Right lobe of liver (tissue), 6 donors: Measurements from ENCODE around the gene HDGFL1. TPM values are rescaled to one million over a fixed set of nuclear protein-coding genes. Genes with fewer than 3 reads are reported as not detected.

Experiments used
- ATAC-seq, 4 donors: fragments of 200-7000 bp; cut with Tn5 transposase; one replicate each; pipeline ENCODE4 v1.9.1; 2020; ENCODE audit warnings: mild to moderate bottlenecking in 4 of 4, moderate library complexity in 4 of 4
- DNase-seq, 3 donors: peaks; one replicate each; pipeline ENCODE4 v3.0.0-alpha.2; 2020
- H3K27ac ChIP-seq, 3 donors: fragments of 200-600 bp; one replicate each; pipeline ENCODE4 v1.8.0; 2022
- H3K27me3 ChIP-seq, 2 donors: fragments of 200-600 bp; one replicate each; pipeline ENCODE4 v1.8.0; 2022
- H3K36me3 ChIP-seq, 4 donors: fragments of 200-600 bp; sonication (generic) in 1 of 4; one replicate each; pipeline versions ENCODE4 v1.5.1 to v1.8.0; 2017 to 2022; ENCODE audit warnings: control low read depth in 1 of 4
- H3K4me1 ChIP-seq, 4 donors: fragments of 200-600 bp; sonication (generic) in 1 of 4; one replicate each; pipeline versions ENCODE4 v1.5.1 to v1.8.0; 2017 to 2022; ENCODE audit warnings: control low read depth in 1 of 4
- H3K4me3 ChIP-seq, 3 donors: fragments of 200-600 bp; one replicate each; pipeline ENCODE4 v1.8.0; 2022
- H3K9me3 ChIP-seq, 4 donors: fragments of 200-600 bp; sonication (generic) in 1 of 4; one replicate each; pipeline versions ENCODE4 v1.5.1 to v1.8.0; 2017 to 2022; ENCODE audit warnings: control low read depth in 1 of 4
- POLR2A ChIP-seq: fragments of 450-650 bp; IDR thresholded peaks from one replicate; pipeline ENCODE4 v1.6.1; 2017; ENCODE audit warnings: antibody characterized with exemption, mild to moderate bottlenecking
- WGBS: methylation state at CpG from one replicate; pipeline ENCODE4 v1.1.6; 2018; ENCODE audit warnings: low coverage, low lambda C conversion rate; ENCODE audit not compliant: insufficient coverage; ENCODE audit errors: missing lambda C conversion rate; 5-methylcytosine and 5-hydroxymethylcytosine counted together
- intact Hi-C, 2 donors: fragments of 100-400 bp; cut with DNase I; formaldehyde crosslinking; loops; one replicate each; pipeline versions ENCODE4 v1.11.2 to v1.14.1; 2022
- total RNA-seq, 6 experiments: library from RNA; depleted of rRNA in 2 of 6; stranded (reverse); fragments of >200 nt in 2 of 6; fragmentation: NEBNext Ultra II Directional in 3 of 6; extraction: Animal tissue kit (Norgen Biotek cat#: 25700) in 3 of 6; gene quantifications; one replicate each; pipeline versions ENCODE4 v1.1.0 to v1.2.4, GENCODE V29; 2016 to 2023
- TF ChIP-seq, protein P1 (sequence below), 4 donors: fragments of 200-600 bp in 3 of 4; fragments of 450-650 bp in 1 of 4; IDR thresholded peaks; one replicate each; pipeline versions ENCODE4 v1.5.1 to v1.8.0; 2016 to 2022; ENCODE audit warnings: antibody characterized with exemption in 4 of 4, mild to moderate bottlenecking in 2 of 4
- donor health status: DM: no; HTN: yes; CAD: no.
- donor health status: DM: no; HTN: no; CAD: no.
- donor health status: DM: no; HTN: no; CAD: no.
- donor health status: DM: no; HTN: yes; CAD: no.
- donor health status: DM: no; HTN: yes; CAD: no.

Gene HDGFL1
- total RNA-seq, 6 experiments from 2014 or later: not detected

DNA sequence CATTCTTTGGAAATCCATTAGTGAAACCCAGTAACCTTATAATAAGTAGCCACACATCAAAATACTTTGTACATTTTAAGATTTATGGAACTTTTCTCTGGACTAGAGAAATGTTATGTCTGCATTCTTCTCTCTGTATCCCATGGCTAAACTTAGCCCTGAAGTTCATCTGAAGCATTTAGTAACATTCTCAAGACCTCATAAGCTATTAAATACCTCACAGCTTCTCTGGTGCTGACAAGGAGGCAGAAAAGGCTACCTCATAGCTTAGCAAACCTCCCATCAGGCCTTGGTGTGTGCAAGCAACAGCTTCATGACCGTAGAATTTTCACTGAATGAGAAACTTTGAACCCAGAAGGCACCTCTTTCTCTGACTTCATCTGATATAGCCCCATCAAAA is 38.9 kb upstream of the HDGFL1 start:
- Histone ChIP-seq H3K27ac (no peak overlapping the region), H3K4me3 (no peak overlapping the region), H3K9me3 (no peaks in the 10 kb centered on the region), H3K4me1 (no peaks in the 10 kb centered on the region), H3K36me3 (no peaks in the 10 kb centered on the region), H3K27me3 (no peaks in the 10 kb centered on the region)
- intact Hi-C loops: no loop called here
- ATAC-seq: no peak
- no peak for DNase-seq
- TF ChIP-seq, protein P1, sequence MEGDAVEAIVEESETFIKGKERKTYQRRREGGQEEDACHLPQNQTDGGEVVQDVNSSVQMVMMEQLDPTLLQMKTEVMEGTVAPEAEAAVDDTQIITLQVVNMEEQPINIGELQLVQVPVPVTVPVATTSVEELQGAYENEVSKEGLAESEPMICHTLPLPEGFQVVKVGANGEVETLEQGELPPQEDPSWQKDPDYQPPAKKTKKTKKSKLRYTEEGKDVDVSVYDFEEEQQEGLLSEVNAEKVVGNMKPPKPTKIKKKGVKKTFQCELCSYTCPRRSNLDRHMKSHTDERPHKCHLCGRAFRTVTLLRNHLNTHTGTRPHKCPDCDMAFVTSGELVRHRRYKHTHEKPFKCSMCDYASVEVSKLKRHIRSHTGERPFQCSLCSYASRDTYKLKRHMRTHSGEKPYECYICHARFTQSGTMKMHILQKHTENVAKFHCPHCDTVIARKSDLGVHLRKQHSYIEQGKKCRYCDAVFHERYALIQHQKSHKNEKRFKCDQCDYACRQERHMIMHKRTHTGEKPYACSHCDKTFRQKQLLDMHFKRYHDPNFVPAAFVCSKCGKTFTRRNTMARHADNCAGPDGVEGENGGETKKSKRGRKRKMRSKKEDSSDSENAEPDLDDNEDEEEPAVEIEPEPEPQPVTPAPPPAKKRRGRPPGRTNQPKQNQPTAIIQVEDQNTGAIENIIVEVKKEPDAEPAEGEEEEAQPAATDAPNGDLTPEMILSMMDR (IDR thresholded peaks at IDR 0.05): no peak
- no peak for TF ChIP-seq POLR2A
- 92% methylated on average over 1 of the region's 1 CpG for WGBS

DNA sequence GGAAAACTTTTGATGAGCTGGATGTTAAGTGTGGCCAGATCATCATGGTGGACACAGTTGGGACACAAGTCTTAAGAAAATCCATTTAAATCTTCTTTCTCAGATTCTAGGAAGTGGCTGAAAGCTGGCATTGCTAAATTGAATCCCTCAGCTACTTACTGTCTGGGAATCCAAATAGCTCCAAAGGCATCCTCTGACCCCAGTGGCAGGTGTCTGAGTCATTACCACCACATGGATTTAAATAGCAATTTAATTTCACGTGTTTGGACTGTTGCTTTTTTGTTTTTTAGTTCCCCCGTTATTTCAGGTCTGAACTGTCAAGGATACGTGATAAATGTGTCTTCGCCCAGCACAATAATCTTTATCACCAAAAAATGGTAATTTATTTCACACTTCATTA is 33.2 kb upstream of the HDGFL1 start:
- no peak for DNase-seq
- TF ChIP-seq POLR2A: no peak
- TF ChIP-seq, protein P1 (IDR thresholded peaks at IDR 0.05): no peak
- Histone ChIP-seq H3K27me3 (no peaks in the 10 kb centered on the region), H3K36me3 (no peaks in the 10 kb centered on the region), H3K9me3 (no peaks in the 10 kb centered on the region), H3K27ac (no peak overlapping the region), H3K4me1 (no peaks in the 10 kb centered on the region), H3K4me3 (no peak overlapping the region)
- ATAC-seq: no peak
- WGBS: 69% methylated on average over 4 of the region's 4 CpGs
- intact Hi-C loops: no loop called here

DNA sequence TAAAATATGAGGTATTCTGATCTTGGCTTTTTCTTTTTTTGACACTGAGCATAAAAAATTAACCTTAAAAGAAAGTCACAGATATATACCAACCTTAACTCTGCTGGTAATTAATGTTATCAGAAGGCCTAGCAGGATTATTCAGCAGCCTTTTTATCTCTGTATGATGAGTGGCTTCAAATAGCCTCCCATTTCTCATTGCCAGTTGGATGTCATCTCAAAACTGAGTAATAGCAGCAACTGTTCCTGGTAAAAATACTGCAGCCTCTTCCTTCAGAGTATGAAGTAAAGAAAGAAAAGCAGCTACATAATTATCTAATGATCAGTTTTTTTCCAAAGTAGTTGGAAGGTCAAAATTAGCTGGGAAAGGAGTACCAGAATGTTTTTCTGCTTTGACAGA is 24.9 kb upstream of the HDGFL1 start:
- Histone ChIP-seq H3K36me3 (no peaks in the 10 kb centered on the region), H3K4me1 (no peaks in the 10 kb centered on the region), H3K27ac (no peak overlapping the region), H3K9me3 (no peaks in the 10 kb centered on the region), H3K4me3 (no peak overlapping the region), H3K27me3 (no peaks in the 10 kb centered on the region)
- ATAC-seq (no peak), DNase-seq (no peak)
- TF ChIP-seq, protein P1 (IDR thresholded peaks at IDR 0.05): no peak
- no peak for TF ChIP-seq POLR2A
- intact Hi-C loops: no loop called here

DNA sequence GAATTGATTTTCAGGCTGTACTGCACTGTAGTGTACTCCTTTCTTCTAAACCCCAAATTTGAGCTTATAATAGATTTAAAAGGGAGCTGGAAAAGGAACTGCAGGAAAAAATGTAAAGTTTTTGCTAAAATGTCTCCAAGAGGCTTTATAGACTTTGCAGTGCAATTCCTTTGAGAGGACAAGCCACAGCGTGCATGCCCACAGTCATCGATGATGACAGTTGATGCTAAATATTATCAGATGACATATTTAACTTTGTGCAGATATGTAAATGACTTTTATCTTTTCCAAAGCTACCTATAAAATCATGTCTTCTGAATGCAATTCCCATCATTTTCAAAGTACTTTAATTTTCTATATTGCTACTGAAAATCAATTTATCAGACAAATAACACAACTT is 24.3 kb upstream of the HDGFL1 start:
- no peak overlapping the region for H3K4me3 ChIP-seq
- H3K9me3 ChIP-seq: no peaks in the 10 kb centered on the region
- intact Hi-C loops: no loop called here
- TF ChIP-seq POLR2A: no peak
- TF ChIP-seq, protein P1 (IDR thresholded peaks at IDR 0.05): no peak
- DNase-seq: no peak
- no peaks in the 10 kb centered on the region for H3K36me3 ChIP-seq
- WGBS: 75% methylated on average over 2 of the region's 2 CpGs
- ATAC-seq: no peak
- H3K27ac ChIP-seq: no peak overlapping the region
- H3K4me1 ChIP-seq: no peaks in the 10 kb centered on the region
- no peaks in the 10 kb centered on the region for H3K27me3 ChIP-seq

DNA sequence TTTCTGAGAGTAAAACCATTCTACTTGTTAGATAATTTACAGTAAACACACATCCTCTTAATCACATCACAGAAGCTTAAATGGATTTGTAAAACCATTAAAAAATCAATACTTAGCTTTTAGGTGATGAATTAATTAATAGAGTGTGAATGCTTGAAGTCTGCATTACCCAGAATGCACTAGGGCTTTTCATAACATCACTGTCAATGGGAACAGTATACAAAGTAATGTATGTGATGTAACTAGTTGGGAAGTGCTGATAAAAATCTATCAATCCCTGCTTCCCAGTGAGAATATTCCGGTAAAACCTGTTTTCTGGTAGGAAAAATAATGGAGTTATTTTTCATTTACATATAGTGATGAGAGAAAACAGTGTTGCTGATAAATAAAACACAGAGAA is 23.1 kb upstream of the HDGFL1 start:
- no peak overlapping the region for H3K4me3 ChIP-seq
- H3K4me1 ChIP-seq: no peaks in the 10 kb centered on the region
- 88% methylated on average over 1 of the region's 1 CpG for WGBS
- H3K27ac ChIP-seq: no peak overlapping the region
- H3K36me3 ChIP-seq: no peaks in the 10 kb centered on the region
- no peak for ATAC-seq
- no peak for TF ChIP-seq POLR2A
- TF ChIP-seq, protein P1 (IDR thresholded peaks at IDR 0.05): no peak
- no peak for DNase-seq
- intact Hi-C loops: no loop called here
- H3K27me3 ChIP-seq: no peaks in the 10 kb centered on the region
- H3K9me3 ChIP-seq: no peaks in the 10 kb centered on the region
